ENCODE results near the gene PKM.

The PKM gene

GRCh38 chr15:72199721-72200212 is 31.2 kb downstream of the PKM start:
- peak; percentile 70 to 73 for DNase-seq

- no peak for DNase-seq
Measured at GRCh38 chr15:72199205-72199515, 31.8 kb downstream of the PKM start.

- DNase-seq = no peak
Measured at GRCh38 chr15:72198356-72199204, 32.4 kb downstream of the PKM start.

- DNase-seq = peak; percentile 38 to 60
Measured at GRCh38 chr15:72197460-72198355, 33.3 kb downstream of the PKM start, which contains the start of gene GRAMD2A. GRAMD2A (minus strand) TSS chr15:72197787.

GRCh38 chr15:72197041-72197459 is 33.9 kb downstream of the PKM start:
- no peak for DNase-seq

- no peak for DNase-seq
Measured at GRCh38 chr15:72196409-72197040, 34.5 kb downstream of the PKM start.

GRCh38 chr15:72195101-72195511 is 35.9 kb downstream of the PKM start:
- DNase-seq = no peak

- no peak for DNase-seq
Measured at GRCh38 chr15:72193836-72194396, 37.1 kb downstream of the PKM start.

- DNase-seq = no peak
Measured at GRCh38 chr15:72192416-72192815, 38.6 kb downstream of the PKM start.

- no peak for DNase-seq
Measured at GRCh38 chr15:72189250-72189902, 41.6 kb downstream of the PKM start.

- no peak for DNase-seq
Measured at GRCh38 chr15:72184165-72184811, 46.7 kb downstream of the PKM start.

- DNase-seq = no peak
Measured at GRCh38 chr15:72183781-72184164, 47.2 kb downstream of the PKM start.

GRCh38 chr15:72182673-72183072 is 48.3 kb downstream of the PKM start:
- DNase-seq = no peak

GRCh38 chr15:72182244-72182643 is 48.7 kb downstream of the PKM start:
- no peak for DNase-seq

GRCh38 chr15:72180761-72181324 is 50.1 kb downstream of the PKM start:
- no peak for DNase-seq

GRCh38 chr15:72179950-72180581 is 50.9 kb downstream of the PKM start:
- DNase-seq = no peak

- no peak for DNase-seq
Measured at GRCh38 chr15:72178976-72179585, 51.9 kb downstream of the PKM start.

- DNase-seq = no peak
Measured at GRCh38 chr15:72176743-72177142, 54.2 kb downstream of the PKM start.

- no peak for DNase-seq
Measured at GRCh38 chr15:72176159-72176558, 54.8 kb downstream of the PKM start.
